GM18858 (cell line): ENCODE results near the gene KCNK4.
"Not testable (repeated sequence)": the region's sequence is repeated elsewhere in the genome, so short reads cannot be mapped to it uniquely, and the experiment has no call there.

Experiments
- ATAC-seq: cut with Tn5 transposase; IDR thresholded peaks from one replicate; pipeline ENCODE4 v1.9.1; 2021; ENCODE audit not compliant: unreplicated experiment

Gene KCNK4

GRCh38 chr11:64322925-64323260 lies 31.8 kb downstream of the KCNK4 start:
- no peak for ATAC-seq

- ATAC-seq = no peak
Measured at GRCh38 chr11:64323373-64323772, 32.3 kb downstream of the KCNK4 start.

DNA sequence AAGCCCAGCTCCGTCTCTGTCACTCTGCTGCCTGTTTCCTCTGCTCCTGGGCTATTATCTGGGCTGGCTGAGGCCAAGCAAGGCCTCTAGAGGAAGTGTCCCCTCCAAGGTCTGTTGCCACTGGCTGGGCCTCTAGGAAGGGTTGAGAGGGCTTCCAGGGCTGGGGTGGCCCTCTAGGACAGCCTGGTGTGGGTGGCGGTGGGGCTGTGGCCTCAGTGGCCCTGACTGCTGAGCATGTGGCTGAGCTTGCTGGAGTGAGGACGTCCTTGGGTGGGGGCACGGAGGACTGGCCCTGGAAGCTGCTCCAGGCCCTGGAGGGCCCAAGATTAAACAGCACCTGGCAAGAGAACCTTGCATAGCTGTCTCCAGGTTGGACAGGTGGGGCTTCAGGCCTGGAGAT lies 32.9 kb downstream of the KCNK4 start:
- not testable (repeated sequence) for ATAC-seq

GRCh38 chr11:64324692-64325469 lies 33.8 kb downstream of the KCNK4 start:
- ATAC-seq = no peak

- no peak for ATAC-seq
Measured at GRCh38 chr11:64327375-64327774, 36.3 kb downstream of the KCNK4 start.

DNA sequence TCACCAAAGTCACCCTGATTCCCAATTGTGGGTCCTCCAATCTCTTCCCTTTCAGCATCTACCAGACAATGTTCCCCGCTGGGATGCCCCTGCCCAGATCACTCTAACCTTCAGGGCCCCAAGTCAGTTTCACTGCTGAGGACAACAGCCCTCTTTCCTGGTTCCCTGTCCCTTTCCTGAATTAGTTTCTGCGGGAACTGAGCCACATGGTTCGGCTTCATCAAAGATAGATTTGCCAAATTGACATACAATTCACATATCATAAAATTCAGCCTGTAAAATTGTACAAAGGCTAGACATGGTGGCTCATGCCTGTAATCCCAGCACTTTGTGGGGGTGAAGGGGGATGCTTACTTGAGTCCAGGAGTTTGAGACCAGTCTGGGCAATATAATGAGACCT lies 36.9 kb downstream of the KCNK4 start:
- no peak for ATAC-seq

GRCh38 chr11:64330888-64331287 lies 39.8 kb downstream of the KCNK4 start:
- no peak for ATAC-seq

DNA sequence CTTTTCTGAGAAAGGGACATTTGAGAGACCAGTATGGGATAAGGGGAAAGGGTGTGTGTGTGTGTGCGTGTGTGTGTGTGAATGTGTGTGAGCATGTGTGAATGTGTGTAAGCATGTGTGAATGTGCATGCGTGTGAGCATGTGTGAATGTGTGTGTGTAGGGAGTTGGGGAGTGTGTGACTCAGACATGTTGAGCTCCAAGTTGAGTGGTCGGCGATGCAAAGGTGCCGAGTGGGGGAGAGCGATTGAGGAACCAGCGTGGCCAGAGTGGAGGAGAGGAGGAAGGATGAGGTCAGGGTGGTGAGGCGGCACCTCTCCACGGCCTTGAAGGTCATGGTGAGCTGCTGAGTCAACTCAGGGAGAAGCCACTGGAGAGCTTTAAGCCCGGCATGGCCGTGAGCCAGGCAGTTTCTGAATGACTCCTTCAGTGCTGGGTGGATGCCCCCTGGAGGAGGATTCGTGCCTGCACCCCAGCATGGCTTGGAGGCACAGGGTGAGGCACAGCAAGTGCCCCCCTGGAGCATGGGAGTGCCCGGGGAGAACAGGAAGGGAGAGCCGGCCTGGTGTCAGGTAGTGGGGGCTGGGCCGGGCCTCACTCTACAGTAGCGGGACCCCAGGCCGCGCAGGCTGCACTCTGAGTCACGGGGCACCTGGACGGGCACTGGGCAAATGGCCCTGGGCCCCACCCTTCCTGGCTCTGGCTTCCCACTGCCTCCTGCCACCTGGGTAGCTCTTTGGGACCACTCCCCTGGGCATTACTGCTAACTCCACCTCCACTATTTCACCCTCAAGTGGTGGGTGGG lies 40.7 kb downstream of the KCNK4 start:
- no peak for ATAC-seq

GRCh38 chr11:64333556-64333955 lies 42.5 kb downstream of the KCNK4 start:
- ATAC-seq = no peak

GRCh38 chr11:64334764-64335735 lies 43.9 kb downstream of the KCNK4 start:
- peak; percentile 70 for ATAC-seq

- no peak for ATAC-seq
Measured at GRCh38 chr11:64337538-64338249, 46.6 kb downstream of the KCNK4 start.

DNA sequence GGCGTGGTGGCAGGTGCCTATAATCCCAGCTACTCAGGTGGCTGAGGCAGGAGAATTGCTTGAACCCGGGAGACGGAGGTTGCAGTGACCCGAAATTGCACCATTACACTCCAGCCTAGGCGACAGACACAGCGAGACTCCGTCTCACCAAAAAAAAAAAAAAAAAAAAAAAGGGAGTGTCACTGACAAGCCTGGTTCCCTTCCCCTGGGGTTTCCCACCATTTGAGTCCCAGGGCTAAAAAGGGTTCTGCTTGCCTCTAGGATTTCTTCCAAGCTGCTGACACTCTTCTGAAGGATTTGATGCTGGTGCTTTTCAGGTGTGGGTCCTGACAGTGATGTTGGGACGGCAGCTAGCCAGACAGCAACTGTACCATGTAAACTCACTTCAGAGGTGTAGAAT lies 47.6 kb downstream of the KCNK4 start:
- ATAC-seq = no peak

DNA sequence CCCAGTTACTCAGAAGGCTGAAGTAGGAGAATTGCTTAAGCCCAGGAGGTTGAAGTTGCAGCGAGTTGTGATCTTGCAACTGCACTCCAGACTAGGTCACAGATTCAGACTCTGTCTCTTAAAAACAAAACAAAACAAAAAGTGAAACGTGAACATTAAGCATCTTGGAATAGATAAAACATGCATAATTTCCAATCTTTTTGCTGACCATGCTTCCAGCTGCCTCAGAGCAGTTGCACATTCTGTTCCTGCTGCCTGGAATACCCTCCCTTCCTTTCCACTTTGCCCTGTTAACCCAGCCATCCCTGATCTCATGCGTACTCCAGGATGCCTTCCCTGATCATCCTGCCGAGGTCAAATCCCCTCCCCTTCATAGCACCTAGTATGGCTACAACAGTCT lies 48.2 kb downstream of the KCNK4 start:
- no peak for ATAC-seq

GRCh38 chr11:64339754-64340408 lies 48.8 kb downstream of the KCNK4 start, which contains the start of gene CCDC88B:
CCDC88B (plus strand) TSS chr11:64340204; CDS start chr11:64340267, 63 bp downstream.
- no peak for ATAC-seq

DNA sequence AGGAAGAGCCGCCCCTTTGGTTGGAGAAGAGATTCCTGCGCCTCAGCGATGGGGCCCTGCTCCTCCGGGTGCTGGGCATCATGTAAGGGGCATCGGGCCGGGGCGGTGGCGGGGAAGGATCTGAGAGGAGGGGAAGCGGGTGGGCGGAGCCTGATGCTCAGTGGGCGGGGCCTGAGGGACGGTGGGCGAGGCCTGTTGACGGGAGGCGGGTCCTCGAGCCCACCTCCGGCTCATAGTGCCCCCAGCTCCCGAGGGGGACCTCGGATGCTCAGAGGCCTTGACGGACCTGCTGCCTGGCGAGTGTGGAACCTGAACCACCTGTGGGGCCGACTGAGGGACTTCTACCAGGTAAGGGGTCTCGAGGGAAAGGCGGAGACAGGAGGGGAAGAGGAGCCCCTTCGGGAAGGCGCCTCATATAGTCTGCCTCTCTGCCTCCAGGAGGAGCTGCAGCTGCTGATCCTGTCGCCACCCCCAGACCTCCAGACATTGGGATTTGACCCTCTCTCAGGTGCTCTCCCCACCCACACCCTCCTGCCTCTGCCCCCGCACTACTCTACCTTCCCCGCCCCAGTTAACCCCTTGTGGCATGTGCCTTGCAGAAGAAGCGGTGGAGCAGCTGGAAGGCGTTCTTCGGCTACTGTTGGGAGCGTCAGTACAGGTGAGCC lies 49.7 kb downstream of the KCNK4 start:
- no peak for ATAC-seq

GRCh38 chr11:64341429-64341828 lies 50.3 kb downstream of the KCNK4 start:
- no peak for ATAC-seq

DNA sequence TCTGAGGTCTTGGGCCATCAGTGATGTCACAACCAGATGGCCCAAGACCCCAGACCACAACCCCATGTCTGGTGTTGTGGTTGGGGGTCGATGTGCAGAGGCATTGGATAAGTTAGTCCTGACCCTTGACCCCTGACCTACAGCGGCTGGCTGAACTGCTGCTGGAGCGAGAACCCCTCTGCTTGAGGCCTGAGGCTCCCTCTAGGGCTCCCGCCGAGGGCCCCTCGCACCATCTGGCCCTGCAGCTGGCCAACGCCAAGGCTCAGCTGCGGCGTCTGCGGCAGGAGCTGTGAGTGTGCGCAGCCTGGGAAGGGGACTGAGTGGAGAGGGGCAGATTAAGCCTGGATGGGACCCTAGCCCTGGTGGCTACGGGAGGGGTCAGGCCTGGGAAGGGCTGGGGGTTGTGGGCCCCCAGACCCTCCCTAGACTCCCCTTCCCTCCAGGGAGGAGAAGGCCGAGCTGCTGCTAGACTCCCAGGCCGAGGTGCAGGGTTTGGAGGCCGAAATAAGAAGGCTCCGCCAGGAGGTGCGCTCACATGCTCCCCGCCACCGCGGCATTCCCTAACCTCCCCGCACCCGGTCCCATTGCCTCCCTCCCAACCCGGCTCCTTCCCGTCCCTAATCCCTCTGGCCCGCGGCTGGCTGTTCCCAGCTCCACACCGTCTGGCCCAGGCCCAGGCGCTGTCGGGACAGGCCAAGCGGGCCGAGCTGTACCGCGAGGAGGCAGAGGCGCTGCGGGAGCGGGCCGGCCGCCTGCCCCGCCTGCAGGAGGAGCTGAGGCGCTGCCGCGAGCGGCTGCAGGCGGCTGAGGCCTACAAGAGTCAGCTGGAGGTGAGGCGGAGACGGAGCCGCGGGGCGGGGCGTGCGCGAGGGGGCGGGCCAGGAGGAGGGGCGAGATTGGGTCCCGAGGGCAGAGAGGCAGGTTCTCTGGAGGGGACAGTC lies 51.0 kb downstream of the KCNK4 start:
- no peak for ATAC-seq
